GM19023 (cell line): ENCODE results near the gene PRDM15.

Experiments
- ATAC-seq: cut with Tn5 transposase; IDR thresholded peaks from one replicate; pipeline ENCODE4 v1.9.1; 2021; ENCODE audit warnings: mild to moderate bottlenecking, moderate library complexity; ENCODE audit not compliant: unreplicated experiment

The PRDM15 gene

DNA sequence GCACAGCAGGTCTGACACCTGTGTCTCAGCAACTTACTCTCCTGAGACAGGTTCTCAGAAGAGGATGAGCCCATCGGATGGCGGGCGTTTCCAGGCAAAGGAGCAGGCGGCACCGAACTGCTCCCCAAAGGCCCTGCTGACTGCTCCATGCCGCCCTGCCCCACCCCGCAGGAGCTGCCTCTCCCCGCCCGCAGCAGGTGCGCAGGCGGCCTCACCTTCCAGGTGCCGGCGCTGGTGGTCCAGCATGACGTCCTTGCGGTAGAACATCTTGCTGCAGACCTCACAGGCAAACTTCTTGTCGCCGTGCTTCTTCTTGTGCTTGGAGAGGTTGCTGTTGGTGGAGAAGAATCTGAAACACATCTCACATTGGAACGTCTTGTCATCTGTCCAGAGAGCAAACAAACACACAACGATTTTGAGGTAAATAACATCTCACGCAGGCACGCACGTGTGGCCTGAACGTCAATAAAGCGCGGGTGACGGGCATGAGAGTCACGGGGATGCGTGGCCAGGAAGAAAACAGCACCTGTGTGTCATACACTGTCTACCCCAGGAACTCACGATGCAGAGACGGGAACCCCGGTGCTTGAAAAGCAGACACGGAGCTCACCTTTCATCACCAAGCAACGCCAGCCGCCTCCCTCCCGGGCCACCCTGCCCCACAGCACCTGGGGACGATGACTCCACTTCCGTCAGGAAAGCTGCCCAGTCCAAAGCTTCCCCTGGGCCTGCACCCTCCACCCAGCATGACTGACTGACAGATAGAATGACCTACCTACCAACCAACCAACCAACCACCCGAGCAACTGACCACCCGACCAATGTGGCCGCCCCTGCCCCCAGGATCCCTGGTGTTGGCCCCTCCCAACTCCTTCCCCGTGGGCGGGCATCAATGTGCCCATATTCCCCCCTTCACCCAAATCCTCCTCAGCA, 50.9 kb downstream of the PRDM15 start:
- no peak for ATAC-seq

- no peak for ATAC-seq
Measured at GRCh38 chr21:41825881-41826280, 53.3 kb downstream of the PRDM15 start.

DNA sequence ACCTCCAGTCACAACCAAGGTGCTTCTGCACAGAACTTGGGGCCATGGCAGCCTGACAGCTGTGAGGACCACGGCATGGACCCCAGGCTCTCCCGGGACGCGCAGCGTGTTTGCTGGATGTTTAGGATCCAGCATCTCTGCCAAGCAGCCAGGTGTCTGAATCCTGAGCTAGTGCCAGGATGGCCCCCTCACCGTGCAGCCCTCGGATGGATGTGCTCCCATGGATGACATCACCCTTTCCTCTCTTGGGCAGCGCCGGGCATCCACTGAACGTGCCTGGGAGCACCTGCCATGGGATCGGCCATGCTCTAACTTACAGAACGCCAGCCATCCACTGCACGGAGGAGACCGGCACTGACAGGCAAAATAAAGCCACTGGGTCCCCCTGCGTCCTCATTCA, 53.9 kb downstream of the PRDM15 start:
- no peak for ATAC-seq

GRCh38 chr21:41824466-41825207, 54.5 kb downstream of the PRDM15 start:
- no peak for ATAC-seq

- ATAC-seq = no peak
Measured at GRCh38 chr21:41823906-41824305, 55.2 kb downstream of the PRDM15 start.

DNA sequence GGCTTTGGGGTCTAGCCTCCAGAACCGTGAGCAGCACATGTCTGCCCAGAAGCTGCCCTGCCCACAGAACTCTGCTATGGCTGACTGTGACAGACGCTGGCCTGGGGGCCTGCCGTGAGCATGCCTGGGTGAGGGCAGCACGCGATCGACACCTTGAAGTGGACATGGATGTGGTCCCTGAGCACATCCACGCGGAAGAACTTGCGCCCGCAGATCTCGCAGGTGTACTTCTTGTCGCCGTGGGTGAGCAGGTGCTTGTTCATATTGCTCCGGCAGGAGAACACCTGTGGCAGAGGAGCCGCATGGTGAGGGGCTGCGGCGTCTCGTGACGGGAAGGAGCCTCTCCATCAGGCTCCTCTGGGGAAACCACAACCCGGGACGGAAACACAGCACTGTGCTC, 56.0 kb downstream of the PRDM15 start:
- no peak for ATAC-seq

DNA sequence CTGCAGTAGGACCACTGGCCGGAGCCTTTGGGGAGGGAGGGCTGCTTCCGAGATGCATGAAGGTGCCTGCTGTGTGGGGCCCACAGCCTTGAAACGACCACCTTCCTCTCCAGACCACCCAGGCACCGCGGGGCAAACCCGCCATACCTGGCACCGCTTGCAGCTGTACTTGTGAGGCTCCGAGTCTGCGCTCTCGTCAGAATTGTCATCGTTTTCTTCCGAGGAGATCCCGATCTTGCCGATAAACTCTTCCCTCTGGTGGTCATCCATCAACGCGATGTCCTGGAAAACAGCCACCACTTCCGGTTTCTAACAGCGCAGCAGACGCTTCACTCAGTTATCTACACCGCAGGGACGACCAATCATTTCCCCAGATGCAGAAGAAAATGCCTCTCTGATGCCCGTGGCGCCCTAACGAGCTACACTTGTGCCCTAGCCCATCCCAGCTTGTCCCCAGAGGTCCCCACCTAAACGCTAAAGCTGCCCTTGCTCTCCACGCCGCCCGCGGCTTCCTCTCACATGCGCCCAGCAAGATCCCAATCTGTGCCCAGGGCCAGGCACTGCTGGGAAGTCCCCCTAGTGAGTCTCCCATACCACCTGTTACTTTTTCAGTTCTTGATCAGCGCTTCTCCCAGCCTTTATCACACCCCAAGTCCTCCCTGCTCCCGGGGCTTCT, 57.2 kb downstream of the PRDM15 start:
- no peak for ATAC-seq

GRCh38 chr21:41821081-41821755, 57.9 kb downstream of the PRDM15 start:
- ATAC-seq = no peak

- ATAC-seq = no peak
Measured at GRCh38 chr21:41820384-41821080, 58.6 kb downstream of the PRDM15 start.

GRCh38 chr21:41819856-41820281, 59.3 kb downstream of the PRDM15 start:
- ATAC-seq = no peak

DNA sequence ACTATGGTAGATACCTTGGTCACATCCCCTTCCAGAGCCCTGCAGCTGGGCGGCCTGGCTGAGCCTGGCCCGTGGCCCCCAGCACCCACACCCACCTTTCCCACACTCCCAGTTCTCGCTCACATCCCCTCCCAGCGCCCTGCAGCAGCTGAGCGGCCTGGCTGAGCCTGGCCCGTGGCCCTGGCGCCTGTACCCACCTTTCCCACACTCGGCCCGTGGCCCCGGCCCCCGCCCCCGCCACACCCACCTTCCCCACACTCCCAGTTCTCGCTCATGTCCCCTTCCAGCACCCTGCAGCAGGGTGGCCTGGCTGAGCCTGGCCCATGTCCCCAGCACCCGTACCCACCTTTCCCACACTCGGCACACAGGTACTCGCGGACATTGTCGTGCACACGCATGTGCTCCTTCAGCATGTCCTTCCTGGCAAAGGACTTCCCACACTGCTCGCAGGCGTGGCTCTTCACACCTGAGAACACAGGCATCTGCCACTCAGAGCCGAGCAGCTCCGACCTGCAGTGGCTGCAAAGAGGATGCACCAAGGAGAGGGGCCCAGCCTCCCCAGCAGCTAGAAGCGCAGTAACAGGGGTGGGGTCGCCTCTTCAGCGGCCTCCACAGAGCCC, 59.8 kb downstream of the PRDM15 start:
- ATAC-seq = no peak

GRCh38 chr21:41817877-41818855, 61.0 kb downstream of the PRDM15 start:
- ATAC-seq = no peak

DNA sequence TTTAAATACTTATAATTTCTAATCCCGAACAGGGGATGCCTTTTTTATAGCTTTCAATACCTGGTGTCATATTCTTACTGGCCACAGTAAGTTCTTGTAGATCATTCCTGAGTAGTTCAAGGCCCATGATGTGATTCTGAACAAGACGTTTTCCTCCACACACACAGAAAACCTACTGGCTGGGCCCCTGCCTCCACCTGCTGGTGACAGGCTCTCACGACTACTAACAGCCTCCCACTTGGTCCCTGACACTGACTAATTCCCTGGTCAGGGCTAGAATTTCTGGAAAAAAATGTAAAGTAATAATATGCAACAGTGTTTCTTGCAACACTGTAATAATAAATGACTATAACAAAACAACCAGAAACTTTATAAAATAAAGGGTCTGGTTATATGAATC, 61.9 kb downstream of the PRDM15 start:
- ATAC-seq = no peak

DNA sequence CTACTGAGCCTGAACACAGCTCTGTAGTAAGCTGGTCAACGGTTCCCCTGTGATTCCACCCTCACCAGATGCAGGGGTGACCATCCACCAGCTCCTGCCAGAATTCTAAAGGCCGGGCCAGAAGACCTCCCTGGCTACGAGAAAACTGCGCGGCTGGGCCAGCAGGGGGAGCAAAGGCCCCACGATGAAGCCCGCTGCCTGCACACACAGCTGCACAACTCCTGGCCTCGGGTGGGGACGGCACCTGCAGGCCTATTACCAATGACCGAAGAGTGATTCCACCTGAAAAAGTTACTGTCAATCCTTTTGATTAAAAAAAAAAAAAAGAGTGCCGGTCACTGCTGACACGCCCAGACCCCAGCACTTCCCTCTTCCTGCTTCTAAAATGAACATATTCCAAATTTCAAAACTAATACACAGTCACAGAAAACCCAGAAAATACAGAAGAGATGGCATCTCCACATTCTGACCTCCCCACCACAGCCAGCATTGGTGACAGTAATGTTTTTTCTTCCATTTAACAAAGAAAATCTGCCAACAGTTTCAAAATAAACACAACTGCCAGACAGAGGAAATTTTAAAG, 62.5 kb downstream of the PRDM15 start:
- ATAC-seq = no peak

- ATAC-seq = no peak
Measured at GRCh38 chr21:41815652-41816582, 63.2 kb downstream of the PRDM15 start.

DNA sequence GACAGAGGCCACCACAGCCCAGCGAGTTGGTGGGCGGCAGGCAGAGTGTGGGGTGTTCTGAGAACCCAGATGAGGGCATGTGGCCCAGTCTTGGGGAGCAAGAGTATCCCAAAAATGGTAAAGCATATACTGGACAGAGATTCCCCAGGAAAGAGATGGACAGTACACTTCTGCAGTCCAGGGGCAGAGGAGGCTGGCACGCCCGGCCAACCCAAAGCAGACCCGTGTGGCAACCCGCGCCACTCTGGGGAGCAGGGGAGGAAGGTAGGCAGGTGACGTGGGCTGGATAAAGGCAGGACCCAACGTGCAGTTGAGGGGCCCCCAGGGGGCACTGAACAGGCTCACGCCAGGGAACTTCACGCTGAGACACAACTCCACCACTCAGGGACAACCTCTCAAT, 65.9 kb downstream of the PRDM15 start:
- no peak for ATAC-seq

GRCh38 chr21:41812679-41813078, 66.5 kb downstream of the PRDM15 start:
- ATAC-seq = no peak
